Skeletal muscle satellite cell (primary cell): ENCODE data around the gene ALDH16A1.

Experiments used
- H3K27me3 ChIP-seq: 2 replicates; pipeline ENCODE4 v1.7.0; 2013; ENCODE audit warnings: low read length; ENCODE audit not compliant: control insufficient read depth, insufficient read depth
- H3K36me3 ChIP-seq: 2 replicates; pipeline ENCODE4 v1.7.0; 2013; ENCODE audit warnings: mild to moderate bottlenecking, control low read depth, low read length; ENCODE audit not compliant: insufficient read depth
- H3K4me1 ChIP-seq: 2 replicates; pipeline ENCODE4 v1.7.0; 2013; ENCODE audit warnings: low read length; ENCODE audit not compliant: control insufficient read depth, insufficient read depth
- H3K4me2 ChIP-seq: 2 replicates; pipeline ENCODE4 v1.7.0; 2013; ENCODE audit warnings: mild to moderate bottlenecking, low read length
- H3K4me3 ChIP-seq: 2 replicates; pipeline ENCODE4 v1.7.0; 2013; ENCODE audit warnings: low read length
- H3K9ac ChIP-seq: 2 replicates; pipeline ENCODE4 v1.7.0; 2013; ENCODE audit warnings: mild to moderate bottlenecking, low read depth, low read length, moderate library complexity
- H3K9me3 ChIP-seq: replicated peaks from 2 replicates; pipeline ENCODE4 v1.7.0; 2013; ENCODE audit warnings: mild to moderate bottlenecking, control low read depth, low read length

Gene ALDH16A1

DNA sequence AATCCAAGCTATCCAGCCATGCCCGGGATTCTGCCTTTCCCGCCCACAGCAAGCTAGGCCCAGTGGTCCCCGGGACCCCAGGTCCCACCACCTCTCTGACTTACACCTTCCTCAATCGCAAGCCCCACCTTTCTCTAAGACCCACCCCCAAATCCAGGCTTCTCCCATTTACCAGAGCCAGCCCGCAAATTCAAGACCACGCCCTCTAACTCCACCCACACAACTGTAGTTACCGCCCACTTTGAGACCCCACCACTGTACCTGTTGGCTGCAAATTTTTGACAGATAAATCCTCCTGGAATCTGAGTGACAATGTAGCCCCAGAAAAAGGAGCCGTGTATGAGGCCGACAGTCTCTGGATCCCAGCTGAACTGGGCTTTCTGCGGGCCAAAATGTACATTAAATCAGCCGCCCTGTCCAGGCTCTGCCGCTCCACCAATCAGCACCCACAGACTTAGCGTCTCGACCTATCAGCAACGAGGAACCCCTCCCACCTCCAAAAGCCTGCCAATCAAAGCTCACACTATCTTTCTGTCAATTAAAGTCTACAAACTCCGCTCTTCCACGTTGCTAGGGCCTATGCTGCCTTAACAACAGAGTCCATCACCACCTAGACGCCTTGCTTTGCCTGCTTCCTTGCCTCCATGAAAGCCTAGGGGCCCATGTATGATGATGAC is 18.0 kb upstream of the ALDH16A1 start:
- Histone ChIP-seq H3K4me1 (no peaks in the 10 kb centered on the region), H3K9ac (no peak overlapping the region), H3K27me3 (peaks cover 91% of the 10 kb centered on the region), H3K9me3 (no peaks in the 10 kb centered on the region), H3K4me2 (no peak overlapping the region), H3K36me3 (no peaks in the 10 kb centered on the region), H3K4me3 (no peak overlapping the region)

DNA sequence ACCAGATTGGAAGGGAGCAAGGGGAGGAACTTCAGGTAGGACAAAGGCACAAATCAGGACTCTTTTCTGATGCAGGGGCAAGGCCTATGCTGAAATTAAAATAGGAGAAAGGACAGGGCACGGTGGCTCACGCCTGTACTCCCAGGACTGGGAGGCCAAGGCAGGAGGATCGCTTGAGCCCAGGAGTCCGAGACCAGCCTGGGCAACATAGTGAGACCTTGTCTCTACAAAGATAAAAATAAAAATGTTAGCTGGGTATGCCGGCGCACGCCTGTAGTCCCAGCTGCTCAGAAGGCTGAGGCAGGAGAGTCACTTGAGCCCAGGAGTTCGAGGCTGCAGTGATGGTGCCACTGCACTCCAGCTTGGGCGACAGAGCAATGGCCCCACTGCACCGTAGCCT is 17.4 kb upstream of the ALDH16A1 start:
- Histone ChIP-seq H3K27me3 (peaks cover 91% of the 10 kb centered on the region), H3K4me2 (no peak overlapping the region), H3K4me3 (no peak overlapping the region), H3K36me3 (no peaks in the 10 kb centered on the region), H3K9ac (no peak overlapping the region), H3K9me3 (no peaks in the 10 kb centered on the region), H3K4me1 (no peaks in the 10 kb centered on the region)

DNA sequence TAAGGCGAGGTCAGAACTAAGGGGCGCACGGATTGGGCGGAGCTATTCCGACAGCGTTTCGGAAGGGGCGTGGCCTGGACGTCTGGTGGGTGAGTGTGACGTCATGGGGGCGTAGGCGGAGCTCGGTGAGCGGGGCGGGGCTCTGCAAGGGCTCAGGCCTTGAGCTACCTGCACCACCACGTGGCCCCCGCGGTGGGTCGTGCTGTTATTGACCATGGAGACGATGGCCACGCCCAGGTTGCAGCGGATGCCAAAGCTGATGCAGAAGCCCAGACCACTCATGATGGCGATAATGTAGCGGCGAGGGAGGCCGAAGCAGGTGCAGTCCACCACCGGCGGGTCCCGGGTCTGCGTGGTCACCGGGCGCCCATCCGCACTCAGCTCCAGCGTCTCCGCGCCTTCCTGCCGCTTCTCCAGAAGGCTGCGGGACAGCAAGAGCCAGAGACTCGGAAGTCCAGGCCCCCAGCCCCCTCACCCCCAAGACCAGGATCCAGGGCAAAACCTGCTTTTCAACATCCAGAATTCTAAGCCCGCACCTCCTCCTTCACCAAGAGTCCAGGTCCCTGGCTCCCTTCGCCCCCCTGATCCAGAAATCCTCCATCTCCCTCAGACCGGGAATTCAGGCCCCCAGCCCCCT is 16.5 kb upstream of the ALDH16A1 start:
- H3K36me3 ChIP-seq: no peaks in the 10 kb centered on the region
- H3K27me3 ChIP-seq: peaks cover 89% of the 10 kb centered on the region
- H3K4me2 ChIP-seq: no peak overlapping the region
- no peaks in the 10 kb centered on the region for H3K9me3 ChIP-seq
- no peaks in the 10 kb centered on the region for H3K4me1 ChIP-seq
- no peak overlapping the region for H3K9ac ChIP-seq
- H3K4me3 ChIP-seq: no peak overlapping the region

DNA sequence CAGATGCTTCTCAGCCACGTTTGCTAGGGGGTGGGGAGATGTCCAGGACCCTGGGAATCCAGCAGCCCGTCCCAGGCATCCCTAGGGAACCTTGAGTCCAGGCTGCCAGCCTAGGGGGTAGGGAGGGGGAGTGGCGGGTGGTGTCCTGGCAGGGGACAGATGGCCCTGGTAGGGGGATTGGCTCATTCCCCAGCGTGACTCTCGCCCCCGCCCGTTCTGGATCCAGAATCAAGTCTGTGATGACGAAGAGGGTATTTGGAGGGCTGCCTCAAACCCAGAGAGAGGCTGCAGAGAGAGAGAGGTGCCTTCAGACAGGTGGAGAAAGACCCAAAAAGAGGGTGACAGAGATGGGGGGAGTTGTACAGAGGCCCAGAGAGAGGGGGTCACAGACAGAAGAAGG is 15.8 kb upstream of the ALDH16A1 start:
- no peaks in the 10 kb centered on the region for H3K4me1 ChIP-seq
- no peak overlapping the region for H3K4me3 ChIP-seq
- H3K4me2 ChIP-seq: no peak overlapping the region
- peaks cover 90% of the 10 kb centered on the region for H3K27me3 ChIP-seq
- H3K9me3 ChIP-seq: no peaks in the 10 kb centered on the region
- H3K9ac ChIP-seq: no peak overlapping the region
- no peaks in the 10 kb centered on the region for H3K36me3 ChIP-seq

DNA sequence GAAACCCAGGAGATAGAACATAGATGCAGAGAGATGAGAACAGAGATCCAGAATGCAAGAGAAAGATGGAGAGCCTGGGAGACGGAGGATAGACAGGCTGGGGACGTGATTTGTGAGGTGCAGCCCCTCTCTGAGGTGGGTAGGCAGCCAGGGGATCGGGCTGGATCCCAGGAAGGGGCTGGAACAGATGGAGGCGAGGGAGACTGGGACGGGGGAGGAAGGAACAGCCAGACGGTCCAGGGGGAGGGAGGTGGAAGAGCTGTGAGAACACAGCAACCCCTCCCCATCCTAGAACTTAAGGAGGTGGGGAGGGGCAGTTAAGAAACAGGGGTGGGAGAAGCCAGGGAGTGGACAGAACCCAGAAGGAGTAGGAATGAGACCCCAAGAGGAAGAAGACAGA is 14.8 kb upstream of the ALDH16A1 start:
- no peak overlapping the region for H3K9ac ChIP-seq
- no peaks in the 10 kb centered on the region for H3K9me3 ChIP-seq
- no peak overlapping the region for H3K4me3 ChIP-seq
- peaks cover 83% of the 10 kb centered on the region for H3K27me3 ChIP-seq
- no peaks in the 10 kb centered on the region for H3K36me3 ChIP-seq
- H3K4me2 ChIP-seq: no peak overlapping the region
- no peaks in the 10 kb centered on the region for H3K4me1 ChIP-seq

DNA sequence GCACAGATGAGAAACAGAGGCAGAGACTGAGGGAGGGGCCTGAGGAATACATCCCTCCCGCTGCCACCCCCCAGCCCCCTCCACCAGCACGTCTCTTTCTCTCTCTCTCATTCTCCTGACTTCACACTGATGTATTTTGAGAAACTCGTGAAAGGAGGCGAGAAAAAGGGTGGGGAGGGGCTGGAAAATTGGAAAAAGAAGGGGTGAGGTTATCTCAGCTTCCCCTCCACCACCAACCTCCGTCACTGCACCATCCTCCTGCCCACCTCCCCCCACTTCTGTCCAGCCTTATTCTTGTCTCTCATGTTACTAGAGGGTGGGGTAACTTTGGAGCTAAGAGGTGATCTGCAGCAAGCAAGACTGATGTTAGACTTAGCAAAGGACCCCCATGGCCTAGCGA is 13.2 kb upstream of the ALDH16A1 start:
- Histone ChIP-seq H3K36me3 (no peaks in the 10 kb centered on the region), H3K4me1 (no peaks in the 10 kb centered on the region), H3K9me3 (no peaks in the 10 kb centered on the region), H3K4me3 (no peak overlapping the region), H3K27me3 (peaks cover 72% of the 10 kb centered on the region), H3K4me2 (no peak overlapping the region), H3K9ac (no peak overlapping the region)

- Histone ChIP-seq H3K4me1 (no peaks in the 10 kb centered on the region), H3K9me3 (no peaks in the 10 kb centered on the region), H3K36me3 (no peaks in the 10 kb centered on the region), H3K9ac (no peak overlapping the region), H3K4me2 (peak overlapping the region; percentile 63), H3K27me3 (peaks cover 64% of the 10 kb centered on the region), H3K4me3 (no peak overlapping the region)
Observed at GRCh38 chr19:49440439-49441209, 12.4 kb upstream of the ALDH16A1 start.

- Histone ChIP-seq H3K4me3 (no peak within 1 kb of the TSS), H3K9ac (no peak within 1 kb of the TSS), H3K36me3 (no peaks in the 10 kb centered on the region), H3K4me2 (peak within 1 kb of the TSS; percentile 97), H3K27me3 (peaks cover 57% of the 10 kb centered on the region), H3K9me3 (no peaks in the 10 kb centered on the region), H3K4me1 (no peaks in the 10 kb centered on the region)
Observed at GRCh38 chr19:49441210-49441959, 11.6 kb upstream of the ALDH16A1 start, which contains the start of gene SLC17A7. TSS of gene SLC17A7 (minus strand) at chr19:49441527. CDS start at chr19:49441379, 148 bp downstream.

GRCh38 chr19:49441960-49442350 is 11.1 kb upstream of the ALDH16A1 start:
- Histone ChIP-seq H3K4me3 (no peak overlapping the region), H3K9ac (no peak overlapping the region), H3K4me2 (peak overlapping the region; percentile 97), H3K27me3 (peaks cover 51% of the 10 kb centered on the region), H3K36me3 (no peaks in the 10 kb centered on the region), H3K9me3 (no peaks in the 10 kb centered on the region), H3K4me1 (no peaks in the 10 kb centered on the region)

- no peaks in the 10 kb centered on the region for H3K36me3 ChIP-seq
- H3K27me3 ChIP-seq: peaks cover 48% of the 10 kb centered on the region
Observed at GRCh38 chr19:49442354-49442753, 10.7 kb upstream of the ALDH16A1 start.

GRCh38 chr19:49442771-49443365 is 10.2 kb upstream of the ALDH16A1 start:
- Histone ChIP-seq H3K9me3 (no peaks in the 10 kb centered on the region), H3K27me3 (peaks cover 43% of the 10 kb centered on the region), H3K36me3 (no peaks in the 10 kb centered on the region), H3K4me1 (no peaks in the 10 kb centered on the region), H3K9ac (peak overlapping the region; percentile 72), H3K4me2 (peak overlapping the region; percentile 97), H3K4me3 (peak overlapping the region; percentile 76)

More at GRCh38 chr19:49442354-49442753, 10.7 kb upstream of the ALDH16A1 start:
- Histone ChIP-seq H3K4me1 (no peaks in the 10 kb centered on the region), H3K9ac (no peak overlapping the region), H3K4me3 (no peak overlapping the region), H3K9me3 (no peaks in the 10 kb centered on the region), H3K4me2 (peak overlapping the region; percentile 97)
